NCI-H748 (cell line): Measurements from ENCODE around the gene ZNF548.
"Not testable (repeated sequence)": the region's sequence is repeated elsewhere in the genome, so short reads cannot be mapped to it uniquely, and the experiment has no call there.

Experiments used
- DNase-seq: peaks from one replicate; lab custom pipeline; 2025; ENCODE audit not compliant: unreplicated experiment; lab: John Stamatoyannopoulos, UW

ZNF548 gene

DNA sequence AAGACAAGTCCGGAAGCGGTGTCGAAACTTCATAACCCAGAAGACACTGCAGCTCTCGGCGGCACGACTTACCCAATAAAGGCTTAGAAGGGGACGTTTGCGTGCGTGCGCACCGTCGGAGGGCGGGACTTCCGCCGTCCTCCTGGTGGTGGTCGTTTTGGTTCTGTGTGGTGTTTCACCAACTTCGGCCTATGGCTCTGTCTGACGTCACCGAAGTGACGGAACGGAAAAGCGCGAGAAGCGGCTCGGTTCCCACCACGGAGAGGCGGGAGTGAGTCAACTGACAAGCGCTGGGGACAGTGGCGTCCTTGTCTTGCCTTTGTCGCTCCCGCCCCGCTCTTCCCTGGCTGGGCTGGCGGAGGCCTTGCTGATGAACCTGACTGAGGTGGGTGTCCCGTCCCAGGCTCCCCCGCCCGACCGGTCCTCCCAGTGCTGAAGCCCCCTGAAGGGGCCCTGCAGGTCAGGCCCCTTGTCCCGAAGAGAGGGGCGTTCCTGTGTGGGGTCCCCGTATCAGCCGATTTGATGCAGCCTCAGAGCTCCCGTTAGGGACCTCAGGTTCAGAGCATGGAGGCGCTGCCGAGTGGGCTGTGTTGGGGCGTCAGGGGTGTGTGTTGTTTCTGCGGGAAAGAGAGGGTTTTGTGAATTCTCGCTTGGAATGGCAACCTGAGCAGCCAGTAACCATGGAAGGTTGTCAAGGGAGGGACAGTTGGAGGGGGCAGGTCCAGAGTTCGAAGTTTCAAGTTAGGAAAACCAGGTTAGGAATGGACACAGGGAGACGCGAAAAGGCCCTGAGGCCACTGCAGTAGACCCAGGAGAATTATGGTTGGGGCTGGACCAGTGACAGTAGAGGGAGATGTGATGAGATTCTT is at the start of gene ZNF548:
Gene ZNF548, plus strand, starts transcription at position 125 of the 869 bp plus-strand sequence. Its CDS starts 246 bp downstream, at position 371.
- DNase-seq: peak; percentile 100

DNA sequence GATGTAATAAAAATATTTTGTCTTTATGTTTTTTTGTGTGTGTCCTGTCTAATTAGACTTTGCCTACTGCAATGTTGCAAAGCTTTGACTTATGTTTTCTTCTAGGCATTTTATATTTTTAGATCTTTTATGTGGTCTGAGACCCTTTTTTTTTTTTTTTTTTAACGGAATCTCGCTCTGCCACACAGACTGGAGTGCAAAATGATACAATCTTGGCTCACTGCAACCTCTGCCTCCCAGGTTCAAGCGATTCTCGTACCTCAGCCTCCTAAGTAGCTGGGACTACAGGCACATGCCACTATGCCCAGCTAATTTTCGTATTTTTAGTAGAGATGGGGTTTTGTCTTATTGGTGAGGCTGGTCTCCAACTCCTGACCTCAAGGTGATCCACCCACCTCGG is 47.1 kb upstream of the ZNF548 start:
- DNase-seq: no peak

DNA sequence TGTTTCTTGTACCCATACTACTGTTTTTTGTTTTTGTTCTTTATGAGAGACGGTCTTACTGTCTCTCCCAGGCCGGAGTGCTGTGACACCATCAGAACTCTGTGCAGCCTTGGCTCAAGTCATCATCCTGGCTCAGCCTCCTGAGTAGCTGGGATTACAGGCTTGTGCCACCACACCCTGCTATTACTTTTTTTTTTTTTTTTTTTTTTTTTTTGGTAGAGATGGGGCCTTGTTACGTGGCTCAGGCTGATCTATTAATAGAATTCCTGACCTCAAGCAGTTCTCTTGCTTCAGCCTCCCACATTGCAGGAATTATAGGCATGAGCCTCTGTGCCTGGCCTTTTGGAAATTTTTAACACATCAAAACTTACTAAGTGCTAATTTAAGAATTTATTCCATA is 41.5 kb upstream of the ZNF548 start:
- DNase-seq: no peak

DNA sequence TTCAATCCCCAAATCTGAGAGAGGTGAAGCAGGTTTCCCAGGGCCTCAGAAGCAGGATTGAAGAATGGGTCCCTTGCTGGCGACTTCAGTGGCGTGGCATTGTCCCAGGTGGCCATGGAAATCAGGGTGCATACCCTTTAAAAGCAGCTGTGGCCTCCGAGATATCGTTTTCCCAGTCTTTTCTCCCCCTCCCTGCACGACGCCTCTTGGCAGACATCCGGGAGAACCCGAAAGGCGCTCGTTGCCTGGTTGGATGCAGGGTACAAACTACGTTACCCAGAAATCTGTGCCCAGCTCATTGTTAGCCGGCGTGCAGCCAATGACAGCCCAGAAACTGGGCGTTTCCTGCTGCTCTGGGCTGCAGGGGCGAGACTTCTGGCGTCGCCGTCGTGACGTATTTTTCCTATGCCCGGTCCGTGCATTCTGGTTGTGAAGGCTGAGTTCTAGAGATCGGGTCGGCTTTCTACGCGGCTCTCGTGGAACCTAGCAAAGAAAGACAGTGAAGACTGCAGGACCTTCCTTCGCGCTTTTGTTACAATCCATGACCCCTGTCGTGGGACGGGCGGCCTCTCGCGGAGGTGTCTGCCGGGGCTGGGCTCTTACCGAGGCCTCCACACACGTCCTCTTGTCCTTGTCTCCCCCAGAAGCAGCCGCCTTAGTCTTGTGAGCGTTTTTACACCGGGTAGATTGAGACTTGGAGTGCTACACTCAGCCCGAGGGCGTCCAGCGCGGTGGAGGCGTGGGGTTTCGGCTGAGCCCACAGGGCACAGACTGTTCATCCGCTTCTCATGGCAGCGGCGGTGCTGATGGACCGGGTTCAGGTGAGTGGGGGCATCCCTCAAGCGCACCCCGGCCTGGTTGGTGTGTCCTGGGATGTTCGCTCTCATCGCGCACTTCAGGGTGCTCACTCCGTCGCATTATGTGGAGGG is 38.5 kb upstream of the ZNF548 start, which contains the start of gene ZNF304:
Gene ZNF304, plus strand, starts transcription at position 395 of the 929 bp plus-strand sequence. Its CDS starts 394 bp downstream, at position 789.
- peak; percentile 99 for DNase-seq

- DNase-seq: peak; percentile 23
Measured at GRCh38 chr19:57351867-57352266, 37.8 kb upstream of the ZNF548 start.

GRCh38 chr19:57355916-57356315 is 33.7 kb upstream of the ZNF548 start:
- DNase-seq: no peak

DNA sequence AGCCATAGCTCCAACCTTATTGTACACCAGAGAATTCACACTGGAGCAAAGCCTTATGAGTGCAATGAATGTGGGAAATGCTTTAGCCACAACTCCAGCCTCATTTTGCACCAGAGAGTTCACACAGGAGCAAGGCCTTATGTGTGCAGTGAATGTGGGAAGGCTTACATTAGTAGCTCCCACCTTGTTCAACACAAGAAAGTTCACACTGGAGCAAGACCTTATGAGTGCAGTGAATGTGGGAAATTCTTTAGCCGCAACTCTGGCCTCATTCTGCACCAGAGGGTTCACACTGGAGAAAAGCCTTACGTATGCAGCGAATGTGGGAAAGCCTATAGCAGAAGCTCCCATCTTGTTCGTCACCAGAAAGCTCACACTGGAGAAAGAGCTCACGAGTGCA is 32.2 kb upstream of the ZNF548 start:
- no peak for DNase-seq

DNA sequence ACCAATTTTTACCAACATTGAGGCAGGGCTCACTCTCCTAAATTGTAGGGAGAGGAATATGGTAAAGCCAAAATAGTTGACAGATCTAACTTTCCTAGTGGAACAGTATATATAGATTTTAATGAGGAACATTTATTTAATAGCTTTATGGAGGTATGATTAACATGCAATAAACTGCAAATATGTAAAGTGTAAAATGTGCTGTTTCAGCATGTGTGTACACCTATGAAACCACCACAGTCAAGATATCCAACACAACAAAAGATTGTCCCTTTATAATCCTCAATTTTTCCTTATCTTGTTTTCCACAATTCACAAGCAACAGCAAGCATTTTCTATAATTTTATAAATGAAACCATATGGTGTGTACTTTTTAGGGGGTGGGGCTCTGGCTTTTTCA is 30.4 kb upstream of the ZNF548 start:
- no peak for DNase-seq

DNA sequence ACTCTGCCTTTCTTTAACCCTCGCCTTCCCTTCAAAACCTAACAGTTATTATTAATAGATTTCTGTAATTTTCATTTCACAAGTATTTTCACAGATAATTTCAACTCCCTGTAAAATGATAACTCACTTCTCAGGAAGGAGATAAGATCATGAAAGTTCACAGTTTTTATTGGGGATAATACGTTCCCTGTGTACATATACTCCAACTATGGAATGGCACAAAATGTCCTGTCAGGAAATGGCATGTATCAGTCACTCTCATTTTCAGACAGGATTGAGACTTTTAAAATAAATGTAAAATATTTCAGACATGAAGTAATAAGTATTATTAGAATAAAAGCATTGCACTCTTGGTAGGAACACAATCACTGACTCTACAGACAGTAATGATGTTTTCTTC is 27.2 kb upstream of the ZNF548 start:
- no peak for DNase-seq

DNA sequence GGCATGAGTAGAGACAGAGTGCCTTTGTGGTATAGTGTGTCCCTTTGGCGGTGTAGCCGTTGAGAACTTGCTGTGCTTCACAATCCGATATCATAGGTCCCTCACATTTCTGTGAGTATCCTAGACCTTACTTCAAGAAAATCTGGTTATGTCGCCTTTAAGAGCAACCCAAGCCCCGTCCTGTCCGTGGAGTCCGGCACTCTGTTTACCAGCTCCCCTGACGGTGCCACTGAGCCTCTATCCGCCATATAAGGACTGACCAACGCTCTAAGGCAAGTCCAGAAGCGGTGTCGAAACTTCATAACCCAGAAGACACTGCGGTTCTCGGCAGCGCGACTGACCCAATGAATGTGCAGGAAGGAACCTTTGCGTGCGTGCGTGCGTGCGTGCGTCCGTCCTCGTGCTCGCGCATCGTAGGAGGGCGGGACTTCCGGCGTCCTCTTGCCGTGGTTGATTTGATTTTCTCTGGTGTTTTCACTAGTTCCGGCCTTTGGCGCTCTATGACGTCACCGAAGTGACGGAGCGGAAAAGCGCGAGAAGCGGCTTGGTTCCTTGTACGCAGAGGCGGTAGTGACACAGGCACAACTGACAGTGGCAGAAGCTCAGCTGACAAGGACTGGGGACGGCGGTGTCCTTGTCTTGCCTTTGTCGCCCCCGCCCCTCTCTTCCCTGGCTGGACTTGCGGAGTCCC is 26.5 kb upstream of the ZNF548 start, which contains the start of the genes TRAPPC2B and ZNF547:
Gene TRAPPC2B, plus strand, starts transcription at position 555 of the 691 bp plus-strand sequence. CDS start 1,283 bp downstream, outside the sequence.
Gene ZNF547, plus strand, starts transcription at position 555 of the 691 bp plus-strand sequence. CDS start 5,005 bp downstream, outside the sequence.
- DNase-seq: peak; percentile 100

DNA sequence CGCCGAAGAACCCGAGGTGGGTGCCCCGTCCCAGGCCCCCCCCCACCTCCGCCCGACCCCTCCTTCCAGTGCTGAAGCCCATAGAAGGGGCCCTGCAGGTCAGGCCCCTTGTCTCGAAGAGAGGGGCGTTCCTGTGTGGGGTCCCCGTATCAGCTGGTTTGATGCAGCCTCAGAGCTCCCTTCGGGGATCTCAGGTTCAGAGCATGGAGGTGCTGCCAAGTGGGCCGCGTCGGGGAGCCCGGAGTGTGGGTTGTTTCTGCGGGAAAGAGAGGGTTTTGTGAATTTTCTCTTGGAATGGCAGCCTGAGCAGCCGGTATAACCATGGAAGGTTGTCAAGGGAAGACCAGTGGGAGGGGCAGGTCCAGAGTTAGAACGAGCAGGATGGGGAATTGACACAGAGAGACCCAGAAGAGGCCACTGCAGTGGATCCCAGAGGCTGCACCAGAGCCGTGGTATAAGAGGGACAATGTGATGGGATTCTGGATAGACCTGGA is 25.9 kb upstream of the ZNF548 start:
- DNase-seq: peak; percentile 57

- no peak for DNase-seq
Measured at GRCh38 chr19:57366776-57367175, 22.9 kb upstream of the ZNF548 start.

DNA sequence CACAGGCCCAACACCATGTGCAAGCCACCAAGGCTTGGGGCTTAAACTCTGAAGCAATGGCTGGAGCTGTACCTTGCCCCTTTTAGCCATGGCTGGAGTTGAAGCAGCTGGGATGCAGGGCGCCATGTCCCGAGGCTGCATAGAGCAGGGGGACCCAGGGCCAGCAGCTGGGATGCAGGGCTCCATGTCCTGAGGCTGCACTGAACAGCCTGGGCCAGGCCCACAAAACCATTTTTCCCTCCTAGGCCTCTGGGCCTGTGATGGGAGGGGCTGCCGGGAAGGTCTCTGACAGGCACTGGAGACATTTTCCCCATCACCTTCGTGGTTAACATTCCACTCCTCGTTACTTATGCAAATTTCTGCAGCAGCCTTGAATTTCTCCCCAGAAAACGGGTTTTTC is 15.5 kb upstream of the ZNF548 start:
- no peak for DNase-seq

DNA sequence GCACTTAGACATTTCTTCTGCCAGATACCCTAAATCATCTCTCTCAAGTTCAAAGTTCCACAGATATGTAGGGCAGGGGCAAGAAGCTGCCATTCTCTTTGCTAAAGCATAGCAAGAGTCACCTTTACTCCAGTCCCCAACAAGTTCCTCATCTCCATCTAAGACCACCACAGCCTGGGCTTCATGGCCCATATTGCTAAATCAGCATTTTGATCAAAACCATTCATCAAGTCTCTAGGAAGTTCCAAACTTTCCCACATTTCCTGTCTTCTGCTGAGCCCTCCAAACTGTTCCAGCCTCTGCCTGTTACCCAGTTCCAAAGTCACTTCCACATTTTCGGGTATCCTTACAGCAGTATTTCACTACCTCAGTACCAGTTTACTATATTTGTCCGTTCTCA is 15.0 kb upstream of the ZNF548 start:
- DNase-seq: not testable (repeated sequence)

- DNase-seq: no peak
Measured at GRCh38 chr19:57376151-57376550, 13.5 kb upstream of the ZNF548 start.

DNA sequence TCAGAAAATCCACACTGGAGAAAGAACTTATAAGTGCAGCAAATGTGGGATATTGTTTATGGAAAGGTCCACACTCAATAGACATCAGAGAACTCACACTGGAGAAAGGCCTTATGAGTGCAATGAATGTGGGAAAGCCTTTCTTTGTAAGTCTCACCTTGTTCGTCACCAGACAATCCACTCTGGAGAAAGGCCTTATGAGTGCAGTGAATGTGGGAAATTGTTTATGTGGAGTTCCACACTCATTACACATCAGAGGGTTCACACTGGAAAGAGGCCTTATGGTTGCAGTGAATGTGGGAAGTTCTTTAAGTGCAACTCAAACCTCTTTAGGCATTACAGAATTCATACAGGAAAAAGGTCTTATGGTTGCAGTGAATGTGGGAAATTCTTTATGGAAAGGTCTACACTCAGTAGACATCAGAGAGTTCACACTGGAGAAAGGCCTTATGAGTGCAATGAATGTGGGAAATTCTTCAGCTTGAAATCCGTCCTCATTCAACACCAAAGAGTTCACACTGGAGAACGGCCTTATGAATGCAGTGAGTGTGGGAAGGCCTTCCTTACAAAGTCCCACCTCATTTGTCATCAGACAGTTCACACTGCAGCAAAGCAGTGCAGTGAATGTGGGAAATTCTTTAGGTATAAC is 12.0 kb upstream of the ZNF548 start:
- DNase-seq: no peak

DNA sequence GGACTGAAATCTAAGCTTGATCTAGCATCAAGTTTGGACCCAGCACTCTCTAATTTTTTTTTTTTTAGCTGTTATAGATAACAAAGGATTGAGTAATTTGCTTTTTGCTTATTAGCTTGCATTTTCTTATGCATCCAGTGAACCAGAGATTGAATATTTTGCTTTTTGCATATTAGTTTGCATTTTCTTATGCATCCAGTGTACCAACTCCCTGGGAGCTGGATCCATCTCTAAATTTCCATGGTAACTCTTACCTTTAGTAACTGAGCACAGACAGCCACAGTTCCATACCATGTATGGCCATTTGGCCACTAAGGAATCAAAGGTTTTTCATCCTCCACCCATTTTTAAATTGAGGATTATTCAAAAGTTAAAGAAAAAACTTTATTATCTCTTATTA is 8.7 kb upstream of the ZNF548 start:
- no peak for DNase-seq

DNA sequence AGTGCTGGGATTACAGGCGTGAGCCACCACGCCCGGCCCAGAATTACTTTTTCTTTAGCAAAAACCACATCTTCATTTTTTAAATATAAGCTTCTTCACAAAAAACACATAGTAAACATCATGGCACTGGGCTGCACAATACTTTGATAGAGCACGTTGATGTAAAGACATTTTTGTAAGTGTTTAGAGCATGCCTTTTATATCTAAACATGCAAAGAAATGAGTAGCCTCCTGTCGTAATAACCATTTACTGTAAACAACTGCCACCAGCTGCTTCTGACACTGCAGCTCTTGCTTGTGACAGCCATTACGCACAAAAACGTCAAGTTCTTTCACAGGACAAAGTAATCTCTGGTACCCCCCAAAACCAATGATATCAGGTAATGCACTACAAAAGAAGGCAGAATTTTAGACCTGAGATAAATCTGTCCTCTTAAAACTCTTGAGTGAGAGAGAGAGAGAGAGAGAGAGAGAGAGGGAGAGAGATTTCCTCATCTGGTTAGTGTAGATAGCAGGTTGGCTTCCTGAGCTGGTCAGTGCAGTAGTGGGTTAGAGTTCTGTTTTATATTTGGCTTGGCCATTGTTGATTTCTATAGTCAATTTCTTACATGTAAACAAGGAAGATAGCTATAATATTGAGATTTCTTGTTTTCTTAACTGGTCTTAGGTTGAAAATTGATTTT is 6.7 kb upstream of the ZNF548 start:
- no peak for DNase-seq

DNA sequence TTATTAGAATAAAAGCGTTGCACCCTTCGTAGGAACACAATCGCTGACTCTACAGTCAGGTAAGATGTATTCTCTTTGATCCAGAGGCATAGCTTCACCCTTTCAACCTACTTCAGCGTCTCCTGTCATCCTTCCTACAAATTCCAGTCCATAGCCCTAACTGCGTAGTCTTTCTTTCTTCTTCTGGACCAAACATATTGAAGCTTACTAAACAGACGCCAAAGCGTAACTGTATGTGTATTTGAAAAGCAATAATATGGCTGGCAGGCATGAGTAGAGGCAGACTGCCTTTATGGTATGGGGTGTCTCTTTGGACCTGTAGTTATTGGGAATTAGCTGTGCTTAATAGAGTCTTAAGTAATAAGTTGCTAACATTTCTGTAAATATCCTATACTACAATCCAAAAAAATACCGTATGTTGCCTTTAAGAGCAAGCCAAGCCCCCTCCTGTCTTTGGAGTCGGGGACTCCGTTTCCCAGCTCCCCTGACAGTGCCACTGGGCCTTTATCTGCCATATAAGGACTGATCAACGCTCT is 392 bp upstream of the ZNF548 start:
- DNase-seq: no peak
